HFF-Myc (cell line): ENCODE measurements around the gene GNG10.

Experiments used
- DNase-seq: peaks from one replicate; pipeline ENCODE4 v3.0.0-alpha.2; 2011; ENCODE audit warnings: low read depth; ENCODE audit errors: extremely low read depth
- H3K4me3 ChIP-seq: replicated peaks from 2 replicates; pipeline ENCODE4 v1.5.1; 2011; ENCODE audit warnings: low read depth, mild to moderate bottlenecking, control low read depth, low read length
- TF ChIP-seq, protein P1 (sequence below): IDR thresholded peaks from 2 replicates; pipeline ENCODE4 v1.5.1; 2012; ENCODE audit warnings: mild to moderate bottlenecking, low read depth, low read length, control low read depth; ENCODE audit errors: missing control alignments

GNG10 gene

DNA sequence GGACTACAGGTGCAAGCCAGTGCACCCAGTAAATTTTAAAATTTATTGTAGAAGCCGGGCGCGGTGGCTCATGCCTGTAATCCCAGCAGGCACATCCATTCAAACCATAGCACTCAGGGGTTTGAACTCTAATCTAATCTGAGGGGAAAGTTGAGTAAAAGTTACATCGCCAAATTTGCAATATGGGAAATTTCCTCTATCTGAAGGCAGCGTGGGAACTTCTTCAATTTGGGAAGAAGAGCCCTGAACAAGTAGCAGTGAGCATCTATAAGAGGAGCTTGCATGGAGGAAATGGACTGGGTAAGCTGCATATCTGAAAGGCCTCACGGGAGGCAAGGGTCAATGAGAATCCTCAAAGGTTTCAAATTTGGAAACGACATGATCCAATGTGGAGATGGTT, 33.0 kb upstream of the GNG10 start:
- H3K4me3 ChIP-seq, result no peak overlapping the region
- TF ChIP-seq, protein P1, sequence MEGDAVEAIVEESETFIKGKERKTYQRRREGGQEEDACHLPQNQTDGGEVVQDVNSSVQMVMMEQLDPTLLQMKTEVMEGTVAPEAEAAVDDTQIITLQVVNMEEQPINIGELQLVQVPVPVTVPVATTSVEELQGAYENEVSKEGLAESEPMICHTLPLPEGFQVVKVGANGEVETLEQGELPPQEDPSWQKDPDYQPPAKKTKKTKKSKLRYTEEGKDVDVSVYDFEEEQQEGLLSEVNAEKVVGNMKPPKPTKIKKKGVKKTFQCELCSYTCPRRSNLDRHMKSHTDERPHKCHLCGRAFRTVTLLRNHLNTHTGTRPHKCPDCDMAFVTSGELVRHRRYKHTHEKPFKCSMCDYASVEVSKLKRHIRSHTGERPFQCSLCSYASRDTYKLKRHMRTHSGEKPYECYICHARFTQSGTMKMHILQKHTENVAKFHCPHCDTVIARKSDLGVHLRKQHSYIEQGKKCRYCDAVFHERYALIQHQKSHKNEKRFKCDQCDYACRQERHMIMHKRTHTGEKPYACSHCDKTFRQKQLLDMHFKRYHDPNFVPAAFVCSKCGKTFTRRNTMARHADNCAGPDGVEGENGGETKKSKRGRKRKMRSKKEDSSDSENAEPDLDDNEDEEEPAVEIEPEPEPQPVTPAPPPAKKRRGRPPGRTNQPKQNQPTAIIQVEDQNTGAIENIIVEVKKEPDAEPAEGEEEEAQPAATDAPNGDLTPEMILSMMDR, result no peak
- no peak for DNase-seq

- TF ChIP-seq, protein P1, result no peak
- no peak for DNase-seq
- peak overlapping the region; percentile 98 for H3K4me3 ChIP-seq
These were observed 31.0 kb upstream of the GNG10 start for GRCh38 chr9:111630182-111630963.

GRCh38 chr9:111630964-111631213, 30.5 kb upstream of the GNG10 start:
- DNase-seq, result no peak
- peak overlapping the region; percentile 98 for H3K4me3 ChIP-seq
- TF ChIP-seq, protein P1, result no peak

DNA sequence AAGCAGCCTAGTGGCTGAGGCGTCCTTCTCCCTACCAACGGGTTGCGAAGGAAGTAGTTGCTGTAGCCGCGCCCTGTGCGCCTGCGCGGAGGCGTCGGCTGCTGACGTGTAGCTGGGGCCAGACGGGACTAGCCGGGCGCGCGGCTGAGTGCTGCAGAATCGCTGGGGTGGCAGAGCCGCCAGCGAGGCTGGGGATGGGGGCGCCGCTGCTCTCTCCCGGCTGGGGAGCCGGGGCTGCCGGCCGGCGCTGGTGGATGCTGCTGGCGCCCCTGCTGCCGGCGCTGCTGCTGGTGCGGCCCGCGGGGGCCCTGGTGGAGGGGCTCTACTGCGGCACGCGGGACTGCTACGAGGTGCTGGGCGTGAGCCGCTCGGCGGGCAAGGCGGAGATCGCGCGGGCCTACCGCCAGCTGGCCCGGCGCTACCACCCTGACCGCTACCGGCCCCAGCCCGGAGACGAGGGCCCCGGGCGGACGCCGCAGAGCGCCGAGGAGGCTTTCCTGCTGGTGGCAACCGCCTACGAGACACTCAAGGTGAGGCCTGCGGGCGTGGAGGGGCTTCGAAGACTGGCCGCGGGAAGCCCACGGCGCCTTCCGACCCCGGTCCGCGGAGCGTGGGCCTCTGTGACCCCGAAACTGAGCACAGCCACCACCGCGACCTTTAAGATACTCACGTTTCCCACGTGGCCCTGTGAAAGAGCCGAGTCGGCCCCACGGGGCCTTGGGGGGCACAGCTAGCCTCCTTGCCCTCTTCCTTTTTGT, 30.0 kb upstream of the GNG10 start, which contains the start of gene DNAJC25:
TSS of gene DNAJC25 (plus strand) at position 121 of the 758 bp plus-strand sequence. CDS start at position 195, 74 bp downstream.
- TF ChIP-seq, protein P1, result no peak
- peak; percentile 98 for DNase-seq
- peak within 1 kb of the TSS; percentile 98 for H3K4me3 ChIP-seq

GRCh38 chr9:111632060-111632459, 29.3 kb upstream of the GNG10 start:
- TF ChIP-seq, protein P1, result no peak
- DNase-seq, result no peak
- H3K4me3 ChIP-seq, result peak overlapping the region; percentile 98

DNA sequence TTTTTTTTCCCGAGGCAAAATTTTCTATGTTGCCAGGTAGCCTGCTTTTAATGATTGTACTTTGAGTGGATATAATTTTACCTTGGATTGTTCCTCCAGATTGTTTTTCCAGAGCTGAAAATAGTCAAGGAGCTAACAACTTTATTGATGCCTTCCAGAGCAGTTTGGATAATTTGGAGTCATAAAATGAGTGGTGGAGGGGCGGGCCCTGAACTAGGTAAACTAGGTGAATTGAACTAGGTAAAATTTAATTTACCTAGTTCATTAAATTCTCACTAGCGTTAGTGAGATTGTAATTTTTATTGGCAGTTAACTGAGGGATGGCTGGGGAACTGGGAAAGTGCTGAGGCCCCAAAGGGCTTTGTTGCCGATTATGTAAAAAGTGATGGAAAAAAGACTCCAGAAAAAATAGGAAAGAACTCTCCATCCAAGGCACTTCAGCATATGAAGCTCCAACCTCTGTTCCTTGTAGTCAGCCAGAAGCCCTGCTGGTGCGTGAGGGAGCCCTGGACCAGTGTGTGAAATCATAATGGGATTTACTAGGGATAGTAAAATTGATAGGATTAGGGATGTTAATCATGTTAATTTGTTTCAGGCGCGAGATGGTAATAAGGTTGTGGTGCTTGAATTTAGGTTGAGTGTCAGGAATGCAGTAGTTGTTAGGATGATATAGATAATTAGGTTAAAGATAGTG, 28.6 kb upstream of the GNG10 start:
- peak overlapping the region; percentile 98 for H3K4me3 ChIP-seq
- DNase-seq, result no peak
- TF ChIP-seq, protein P1, result no peak
